ENCODE data around the gene SORCS3.
A peak's percentile ranks its signal among the peaks of the same experiment; 100 is the strongest.

SORCS3 gene

GRCh38 chr10:104646146-104646545, 5.1 kb downstream of the SORCS3 start:
- DNase-seq = no peak

DNA sequence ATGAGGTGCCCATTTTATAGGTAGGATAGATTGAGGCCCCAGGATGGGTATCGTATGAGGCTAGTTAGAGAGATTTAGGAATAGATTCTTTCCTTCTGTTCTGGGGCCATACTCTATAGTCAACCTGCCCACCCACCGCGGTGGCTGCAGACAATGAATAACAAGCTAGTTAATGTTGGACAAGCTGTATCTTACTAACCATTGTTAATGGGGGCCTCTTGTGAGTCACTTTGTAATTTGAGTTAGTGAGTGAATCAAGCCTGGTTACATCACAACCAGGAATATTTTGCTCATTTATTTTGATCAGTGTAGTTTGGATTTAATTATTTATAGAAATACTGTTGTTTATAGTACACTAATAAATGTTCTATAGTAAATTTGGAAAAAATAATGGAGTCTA, 7.3 kb downstream of the SORCS3 start:
- DNase-seq = no peak

DNA sequence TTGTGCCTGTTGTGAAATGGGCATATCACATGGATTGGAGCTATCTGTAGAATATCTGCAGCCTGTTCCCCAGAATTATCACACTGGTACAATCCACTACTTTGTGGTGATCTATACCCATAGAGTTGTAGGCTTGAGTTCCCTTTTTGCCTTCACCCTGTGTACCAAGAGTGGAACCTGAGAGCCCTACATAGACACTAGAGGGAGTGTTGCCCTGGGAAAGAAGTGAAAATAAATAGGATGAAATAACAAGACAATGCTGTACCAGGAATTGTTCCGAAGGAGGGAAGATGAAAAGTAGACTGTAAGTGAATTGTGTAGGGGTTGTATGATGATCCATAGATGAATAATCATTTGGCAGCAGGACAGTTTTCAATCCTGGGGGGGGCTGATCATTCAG, 9.0 kb downstream of the SORCS3 start:
- peak; percentile 9 for DNase-seq

DNA sequence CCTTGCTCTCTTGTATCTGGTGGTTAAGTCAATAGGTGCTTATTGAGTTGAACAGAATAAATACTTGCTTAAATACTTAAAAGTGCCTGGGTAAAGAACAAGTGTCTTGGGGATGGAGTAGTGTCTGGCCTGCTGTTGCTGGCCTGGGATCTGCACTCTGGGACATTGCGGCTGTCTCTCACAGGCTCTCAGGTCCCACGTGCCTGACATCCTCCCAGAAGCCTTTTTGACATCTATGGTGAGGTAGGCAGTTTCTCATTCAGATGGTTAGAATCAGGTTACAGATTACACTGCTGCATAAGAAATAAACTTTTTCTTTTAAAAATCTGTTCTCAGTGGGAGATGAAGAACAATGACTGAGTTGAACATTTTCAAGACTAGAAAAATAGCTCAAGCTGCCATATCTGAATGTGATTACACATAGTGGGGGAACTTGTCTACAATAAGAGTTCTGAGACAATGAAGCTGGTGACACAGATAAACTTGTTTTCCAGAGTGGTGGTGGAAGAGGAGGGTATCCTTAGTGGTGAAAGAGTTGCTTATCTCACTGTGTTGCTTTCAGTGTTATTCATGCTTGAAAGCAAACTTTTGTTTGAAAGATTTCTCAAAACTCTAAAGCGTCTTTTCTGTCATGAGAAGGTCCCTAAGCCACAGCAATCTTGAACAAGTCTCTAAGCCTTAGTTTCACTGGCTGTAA, 9.7 kb downstream of the SORCS3 start:
- no peak for DNase-seq

- DNase-seq = no peak
Observed at GRCh38 chr10:104657036-104657435, 15.9 kb downstream of the SORCS3 start.

DNA sequence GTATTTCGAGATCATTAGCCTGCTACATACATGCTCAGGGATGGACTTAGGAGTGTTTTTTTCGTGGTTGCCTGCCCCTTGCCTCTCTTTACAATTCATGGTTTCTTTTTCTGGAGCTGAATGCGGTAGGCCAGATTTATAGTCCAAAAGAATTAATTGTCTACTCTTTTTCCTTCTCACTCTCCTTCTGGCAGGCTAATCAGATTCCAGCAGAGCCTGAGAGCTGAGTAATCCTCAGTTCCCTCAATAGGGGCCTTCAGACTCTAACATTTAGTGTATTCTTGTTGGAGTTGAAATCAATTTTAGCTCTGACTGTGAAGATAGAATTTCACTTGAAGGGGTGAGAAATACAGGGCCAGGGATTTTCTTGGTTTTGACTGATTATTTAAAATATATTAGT, 16.4 kb downstream of the SORCS3 start:
- no peak for DNase-seq

GRCh38 chr10:104658067-104658466, 17.0 kb downstream of the SORCS3 start:
- no peak for DNase-seq

DNA sequence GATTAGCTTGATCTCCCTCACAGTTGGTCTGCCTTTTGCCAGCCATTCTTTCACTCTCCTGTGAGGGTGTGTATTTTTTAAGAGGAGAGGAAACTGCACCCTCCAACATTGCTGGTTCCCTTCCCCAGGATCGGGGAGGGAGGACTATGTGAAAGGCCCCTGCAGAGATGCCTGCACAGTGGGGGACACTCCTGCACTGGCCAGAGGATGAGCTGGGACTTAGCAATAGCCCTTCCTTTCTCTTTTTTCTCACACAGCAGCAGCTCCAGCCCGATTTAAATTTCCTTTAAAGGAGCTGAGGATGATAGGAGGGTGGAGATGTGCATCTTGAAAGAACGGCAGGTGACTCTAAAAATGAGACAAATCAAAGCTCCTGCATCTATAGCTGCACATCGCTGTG, 18.7 kb downstream of the SORCS3 start:
- DNase-seq = no peak

- no peak for DNase-seq
Observed at GRCh38 chr10:104663076-104663475, 22.0 kb downstream of the SORCS3 start.

DNA sequence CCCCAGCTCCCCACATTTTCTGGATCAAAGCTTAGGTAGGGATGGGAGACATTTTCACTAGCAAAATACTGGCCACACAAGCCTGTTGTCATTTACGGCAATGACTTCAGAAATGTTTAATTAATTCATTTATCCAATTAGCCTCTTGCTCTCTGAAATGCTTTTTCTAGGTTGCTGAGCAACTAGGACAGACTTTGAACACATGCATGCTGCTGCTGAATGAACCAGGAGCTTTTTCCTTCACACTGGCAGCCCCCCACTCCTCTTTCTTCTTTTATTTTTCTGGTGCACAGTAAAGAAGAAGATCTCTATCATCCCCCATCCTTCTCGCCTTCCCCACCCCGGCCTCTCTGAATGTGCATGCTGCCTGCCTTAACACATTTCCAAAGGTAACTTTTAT, 22.5 kb downstream of the SORCS3 start:
- no peak for DNase-seq

DNA sequence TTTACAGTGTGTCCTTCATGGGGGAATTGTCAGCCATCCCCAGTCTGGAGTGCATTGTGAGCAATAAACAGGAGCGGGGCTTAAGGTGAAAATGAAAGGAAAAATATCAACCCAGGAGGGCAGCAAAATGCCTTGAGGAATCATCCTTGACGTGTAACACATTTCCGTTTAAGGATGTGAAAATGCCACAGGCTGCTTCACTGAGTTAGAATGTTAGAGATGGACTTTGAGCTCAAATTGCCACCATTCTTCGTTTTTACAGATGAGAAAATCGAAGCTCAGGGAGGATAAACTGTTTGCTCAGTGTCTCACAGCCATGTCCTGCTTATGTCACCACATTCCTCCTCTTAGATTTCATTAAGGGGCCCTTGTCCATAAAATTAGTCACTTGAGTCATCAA, 23.1 kb downstream of the SORCS3 start:
- DNase-seq = no peak

DNA sequence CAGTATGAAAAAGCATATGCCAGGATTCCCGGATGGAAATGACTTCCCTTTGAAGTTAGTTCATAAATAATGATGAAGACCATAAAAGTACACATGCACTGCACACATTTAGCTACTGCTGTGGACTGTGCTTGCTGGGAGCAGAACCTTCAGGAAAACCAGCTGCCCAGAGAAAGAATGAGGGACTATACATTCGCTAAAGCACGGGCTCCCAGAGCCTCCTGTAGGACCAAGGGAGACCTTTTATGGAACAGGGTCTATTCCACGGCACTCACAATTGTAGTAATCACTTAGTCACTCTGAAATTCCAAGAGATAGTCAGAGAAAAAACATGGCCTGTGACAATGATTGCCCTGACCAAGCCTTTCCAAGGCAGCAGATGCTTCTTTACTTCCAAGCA, 24.1 kb downstream of the SORCS3 start:
- no peak for DNase-seq

- DNase-seq = no peak
Observed at GRCh38 chr10:104666106-104666505, 25.0 kb downstream of the SORCS3 start.

- DNase-seq = no peak
Observed at GRCh38 chr10:104676874-104677273, 35.8 kb downstream of the SORCS3 start.

GRCh38 chr10:104678658-104679057, 37.6 kb downstream of the SORCS3 start:
- no peak for DNase-seq

DNA sequence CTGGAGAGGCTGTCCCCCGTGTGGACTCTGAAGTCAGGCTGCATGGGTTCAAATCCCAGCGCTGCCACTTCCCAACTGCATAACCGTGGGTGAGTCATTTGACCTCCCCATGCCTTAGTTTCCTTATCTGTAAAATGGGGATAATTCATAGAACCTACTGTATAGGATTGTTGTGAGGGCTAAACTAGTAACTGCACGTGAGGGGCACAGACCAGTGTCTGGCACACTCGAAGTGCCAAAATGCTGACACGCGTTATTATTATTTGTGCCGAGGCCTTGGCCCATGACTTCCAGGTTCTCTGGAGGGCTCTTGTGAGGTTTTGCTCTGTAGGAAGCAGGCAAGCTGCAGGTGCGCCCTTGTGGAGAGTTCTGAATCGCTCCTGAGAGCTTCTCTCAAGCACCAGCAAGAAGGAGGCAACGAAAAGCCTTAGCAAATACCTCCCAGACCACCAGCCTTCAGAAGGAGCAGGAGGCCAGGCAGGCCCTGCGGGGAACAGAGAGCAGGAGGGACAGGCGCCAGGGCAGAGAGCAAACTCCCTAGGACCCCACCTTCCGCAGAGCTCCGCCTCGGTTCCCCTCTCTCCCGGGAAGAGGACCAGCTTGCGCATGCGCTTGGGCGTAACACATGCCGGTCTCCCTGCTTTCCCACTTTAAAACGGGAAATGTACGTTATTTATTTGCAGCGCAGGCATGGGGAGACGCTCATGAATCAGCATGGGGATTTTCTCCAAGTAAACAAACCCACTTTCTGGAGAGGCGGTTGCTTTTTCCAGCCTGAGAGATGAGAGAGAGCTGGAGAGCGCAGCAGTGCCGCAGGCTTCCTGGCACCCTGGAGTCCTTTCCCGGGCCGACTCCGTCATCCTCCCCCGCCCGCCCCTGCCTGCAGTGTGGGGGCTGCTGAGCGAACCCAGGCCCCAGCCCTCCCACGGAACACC, 39.6 kb downstream of the SORCS3 start:
- no peak for DNase-seq

DNA sequence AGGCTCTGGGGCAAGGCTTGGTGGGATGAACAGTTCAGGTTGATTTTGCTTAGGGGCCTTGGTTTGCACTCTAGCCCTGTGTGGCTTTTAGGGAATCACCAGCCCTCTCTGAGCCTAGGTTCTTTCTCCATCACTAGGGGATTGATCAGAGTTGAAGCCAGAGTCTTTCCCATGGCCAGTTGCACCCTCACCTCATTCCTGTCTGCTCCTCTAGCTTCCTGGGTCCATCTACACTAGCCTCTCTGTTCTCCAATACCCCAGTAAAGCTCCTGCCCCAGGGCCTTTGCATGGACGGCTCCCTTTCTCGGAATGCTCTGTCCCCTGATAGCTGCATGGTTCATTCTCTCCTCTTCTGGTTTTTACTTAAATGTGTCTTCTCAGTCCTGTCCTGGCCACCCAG, 40.4 kb downstream of the SORCS3 start:
- no peak for DNase-seq

- DNase-seq = no peak
Observed at GRCh38 chr10:104683567-104683966, 42.5 kb downstream of the SORCS3 start.

GRCh38 chr10:104686829-104687228, 45.7 kb downstream of the SORCS3 start:
- DNase-seq = no peak

DNA sequence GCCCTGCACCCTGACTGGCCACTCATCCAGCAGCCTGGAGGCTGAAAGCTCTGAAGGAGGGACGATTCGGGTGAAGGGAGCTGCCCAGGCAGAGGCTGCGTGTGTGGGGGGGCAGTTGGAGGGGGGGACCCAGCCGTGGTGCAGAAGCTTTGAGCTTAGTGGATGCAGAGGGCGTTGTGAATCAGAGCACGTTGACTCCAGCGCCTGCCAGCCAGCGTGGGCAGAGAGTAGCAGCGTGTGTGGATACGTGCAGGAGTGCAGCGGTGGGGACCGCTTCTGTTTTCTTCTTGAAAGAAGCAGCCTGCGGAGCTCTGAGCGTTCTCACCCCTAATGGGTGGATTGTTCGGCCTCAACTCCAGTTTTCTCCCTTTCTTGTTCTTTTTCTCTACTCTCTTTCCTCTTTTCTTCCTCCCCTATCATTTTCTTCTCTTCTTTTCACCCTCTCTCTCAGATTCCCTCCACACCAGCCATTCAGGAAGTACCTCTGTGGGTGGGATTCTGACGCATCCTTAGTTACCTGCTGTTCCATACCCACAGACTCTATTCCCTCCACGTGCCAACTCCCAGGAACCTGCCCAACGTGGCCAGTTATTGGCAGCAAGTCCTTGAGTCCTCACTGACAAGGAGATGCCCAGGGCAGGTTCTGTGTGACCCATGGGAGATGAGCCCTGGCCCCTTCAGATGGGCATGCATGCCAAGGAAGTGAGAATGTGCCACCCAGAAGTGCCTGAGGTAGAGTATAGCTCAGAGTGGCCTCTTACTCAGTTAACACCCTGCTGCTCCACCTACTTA, 47.4 kb downstream of the SORCS3 start:
- no peak for DNase-seq

DNA sequence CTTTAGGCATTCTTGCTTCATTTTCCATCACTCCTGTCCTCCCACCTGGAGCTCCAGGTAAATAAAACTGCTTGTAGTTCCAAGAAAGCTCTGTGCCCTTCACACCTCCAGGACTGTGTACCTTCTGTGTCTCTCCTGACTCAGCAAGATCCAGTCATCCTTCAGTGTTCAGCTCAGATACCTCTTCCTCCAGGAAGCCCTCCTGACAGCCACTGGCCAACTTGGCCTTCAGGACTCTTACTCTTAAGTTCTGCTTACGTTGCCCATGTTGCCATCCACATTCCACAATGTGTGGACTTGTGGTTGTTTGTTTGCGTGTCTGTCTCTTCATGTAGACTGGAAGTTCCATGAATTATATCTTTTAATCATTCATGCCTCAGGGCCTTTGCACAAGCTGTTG, 48.0 kb downstream of the SORCS3 start:
- no peak for DNase-seq

- no peak for DNase-seq
Observed at GRCh38 chr10:104689547-104689946, 48.5 kb downstream of the SORCS3 start.

GRCh38 chr10:104690101-104690500, 49.0 kb downstream of the SORCS3 start:
- no peak for DNase-seq

GRCh38 chr10:104690959-104691358, 49.9 kb downstream of the SORCS3 start:
- no peak for DNase-seq

Measured in hematopoietic multipotent progenitor cell treated with erythropoietin and hydrocortisone succinate and interleukin-3 and kit ligand, for 6 days (in vitro differentiated cells).